ENCODE data around the gene SNAPC5.

DNA sequence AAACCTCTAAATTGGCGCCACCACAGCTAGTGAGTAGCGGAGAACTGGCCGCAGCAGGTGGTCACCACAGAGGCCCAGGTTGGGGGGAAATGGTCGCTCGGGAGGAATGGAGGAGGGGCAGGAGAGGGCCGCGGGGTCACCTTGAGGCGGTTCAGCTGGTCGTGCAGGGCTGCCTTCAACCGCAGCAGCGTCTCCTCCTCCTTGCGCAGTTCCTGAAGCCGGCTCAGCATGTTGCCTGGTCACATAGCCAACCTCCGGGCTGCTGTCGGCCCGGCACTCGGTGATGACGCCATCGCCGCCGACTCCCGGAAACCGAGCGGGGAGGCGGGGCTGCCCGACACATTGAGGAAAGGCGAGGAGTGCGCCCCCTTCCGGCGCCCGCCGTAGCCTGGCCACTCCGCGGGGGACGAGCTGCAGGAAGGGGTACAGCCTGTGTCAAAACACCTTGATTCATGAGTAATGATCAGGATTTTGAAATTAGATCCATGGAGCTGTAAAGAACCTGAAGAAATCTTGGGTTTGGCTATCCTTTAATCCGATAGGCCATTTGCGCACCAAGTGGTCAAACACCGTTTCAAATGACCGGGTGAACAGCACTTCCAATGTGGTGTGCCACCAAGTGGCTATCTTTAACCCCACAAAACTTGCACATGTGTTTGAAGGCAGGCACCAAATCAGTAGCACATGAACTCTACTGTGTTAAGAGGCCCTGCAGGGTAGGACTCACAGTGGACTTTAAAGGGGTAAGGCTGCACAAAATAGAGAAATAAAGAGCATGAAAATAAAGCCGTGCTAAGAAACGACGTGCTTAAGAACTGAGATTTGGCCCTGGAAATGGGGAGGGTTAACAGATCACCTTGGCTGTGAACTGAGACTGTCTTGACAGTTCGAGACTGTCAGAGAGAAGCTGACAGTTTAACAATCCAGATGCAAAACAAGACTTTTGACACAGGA is at the start of gene SNAPC5:
- TF ChIP-seq POLR2AphosphoS5 (IDR thresholded peaks at IDR 0.05; ENCODE audit: low read depth, low read length) (peak; percentile 83), TAF1 (IDR thresholded peaks at IDR 0.05; ENCODE audit: borderline replicate concordance, insufficient read depth, low read length) (no peak; the same call in 1 of the 2 replicates), FOXP2 (optimal IDR thresholded peaks at IDR 0.05; ENCODE audit: borderline replicate concordance, extremely low read depth, extremely low read length, insufficient read depth) (peak; percentile 99), SIN3A (IDR thresholded peaks at IDR 0.05; ENCODE audit: borderline replicate concordance, insufficient read depth, low read length) (no peak; the same call in 1 of the 2 replicates)
- TF ChIP-seq, protein P1, sequence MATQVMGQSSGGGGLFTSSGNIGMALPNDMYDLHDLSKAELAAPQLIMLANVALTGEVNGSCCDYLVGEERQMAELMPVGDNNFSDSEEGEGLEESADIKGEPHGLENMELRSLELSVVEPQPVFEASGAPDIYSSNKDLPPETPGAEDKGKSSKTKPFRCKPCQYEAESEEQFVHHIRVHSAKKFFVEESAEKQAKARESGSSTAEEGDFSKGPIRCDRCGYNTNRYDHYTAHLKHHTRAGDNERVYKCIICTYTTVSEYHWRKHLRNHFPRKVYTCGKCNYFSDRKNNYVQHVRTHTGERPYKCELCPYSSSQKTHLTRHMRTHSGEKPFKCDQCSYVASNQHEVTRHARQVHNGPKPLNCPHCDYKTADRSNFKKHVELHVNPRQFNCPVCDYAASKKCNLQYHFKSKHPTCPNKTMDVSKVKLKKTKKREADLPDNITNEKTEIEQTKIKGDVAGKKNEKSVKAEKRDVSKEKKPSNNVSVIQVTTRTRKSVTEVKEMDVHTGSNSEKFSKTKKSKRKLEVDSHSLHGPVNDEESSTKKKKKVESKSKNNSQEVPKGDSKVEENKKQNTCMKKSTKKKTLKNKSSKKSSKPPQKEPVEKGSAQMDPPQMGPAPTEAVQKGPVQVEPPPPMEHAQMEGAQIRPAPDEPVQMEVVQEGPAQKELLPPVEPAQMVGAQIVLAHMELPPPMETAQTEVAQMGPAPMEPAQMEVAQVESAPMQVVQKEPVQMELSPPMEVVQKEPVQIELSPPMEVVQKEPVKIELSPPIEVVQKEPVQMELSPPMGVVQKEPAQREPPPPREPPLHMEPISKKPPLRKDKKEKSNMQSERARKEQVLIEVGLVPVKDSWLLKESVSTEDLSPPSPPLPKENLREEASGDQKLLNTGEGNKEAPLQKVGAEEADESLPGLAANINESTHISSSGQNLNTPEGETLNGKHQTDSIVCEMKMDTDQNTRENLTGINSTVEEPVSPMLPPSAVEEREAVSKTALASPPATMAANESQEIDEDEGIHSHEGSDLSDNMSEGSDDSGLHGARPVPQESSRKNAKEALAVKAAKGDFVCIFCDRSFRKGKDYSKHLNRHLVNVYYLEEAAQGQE (IDR thresholded peaks at IDR 0.05; ENCODE audit: insufficient read depth in 1 of 2, low read depth in 2 of 2, low read length in 2 of 2), result no peak

Data from PFSK-1 (cell line).